Esophagus squamous epithelium (tissue), 4 donors: ENCODE results near the gene LMF1.

Source experiments
- CTCF ChIP-seq, 6 experiments: fragments of 450-650 bp in 4 of 6; fragments of 200-600 bp in 2 of 6; sonication (generic) in 2 of 6; IDR thresholded peaks; one replicate each; pipeline ENCODE4 v1.5.1; 2016 to 2019; ENCODE audit warnings: antibody characterized with exemption in 6 of 6, mild to moderate bottlenecking in 4 of 6, moderate library complexity in 4 of 6
- POLR2A ChIP-seq, 4 donors: fragments of 450-650 bp; IDR thresholded peaks; one replicate each; pipeline ENCODE4 v1.6.1; 2017; ENCODE audit warnings: antibody characterized with exemption in 4 of 4, mild to moderate bottlenecking in 4 of 4, moderate library complexity in 3 of 4

- no peak for TF ChIP-seq CTCF (IDR thresholded peaks at IDR 0.05)
- no peak for TF ChIP-seq POLR2A (IDR thresholded peaks at IDR 0.05)
These were observed 84.7 kb downstream of the LMF1 start for GRCh38 chr16:886084-886543.
